Liver (tissue), 9 donors: ENCODE data around the gene ACMSD. TPM values are rescaled to one million over a fixed set of nuclear protein-coding genes. Genes with fewer than 3 reads are reported as not detected.

Experiments used
- DNase-seq: peaks from one replicate; pipeline ENCODE4 v3.0.0-alpha.2; 2017; ENCODE audit warnings: low spot score
- H3K27ac ChIP-seq, 2 donors: one replicate each; pipeline ENCODE4 v1.7.0; 2013; ENCODE audit warnings: inconsistent platforms in 2 of 2, low read length in 2 of 2, control low read depth in 1 of 2, low read depth in 1 of 2, mild to moderate bottlenecking in 1 of 2
- H3K27me3 ChIP-seq, 4 donors: one replicate each; pipeline versions ENCODE4 v1.6.1 to v1.7.0; 2013; ENCODE audit warnings: low read length in 3 of 4, inconsistent platforms in 1 of 4, mild to moderate bottlenecking in 1 of 4, moderate library complexity in 1 of 4; ENCODE audit not compliant: control insufficient read depth in 4 of 4, insufficient read depth in 4 of 4
- H3K36me3 ChIP-seq, 4 donors: one replicate each; pipeline versions ENCODE4 v1.6.1 to v1.7.0; 2013; ENCODE audit warnings: low read length in 3 of 4, mild to moderate bottlenecking in 3 of 4, low read depth in 1 of 4, moderate library complexity in 1 of 4; ENCODE audit not compliant: control insufficient read depth in 4 of 4, insufficient read depth in 3 of 4
- H3K4me1 ChIP-seq, 4 donors: one replicate each; pipeline versions ENCODE4 v1.6.1 to v1.7.0; 2013; ENCODE audit warnings: low read length in 3 of 4, mild to moderate bottlenecking in 3 of 4, moderate library complexity in 1 of 4; ENCODE audit not compliant: control insufficient read depth in 4 of 4, insufficient read depth in 4 of 4
- H3K4me3 ChIP-seq, 3 donors: one replicate each; pipeline versions ENCODE4 v1.6.1 to v1.7.0; 2013; ENCODE audit warnings: low read length in 3 of 3, control low read depth in 1 of 3, low read depth in 1 of 3, mild to moderate bottlenecking in 1 of 3
- H3K9ac ChIP-seq, 2 donors: one replicate each; pipeline ENCODE4 v1.7.0; 2013; ENCODE audit warnings: low read length in 2 of 2, mild to moderate bottlenecking in 2 of 2, moderate library complexity in 2 of 2, control low read depth in 1 of 2, low read depth in 1 of 2
- H3K9me3 ChIP-seq, 4 donors: one replicate each; pipeline versions ENCODE4 v1.6.1 to v1.7.0; 2013; ENCODE audit warnings: low read length in 3 of 4; ENCODE audit not compliant: control insufficient read depth in 4 of 4
- ATF3 ChIP-seq: IDR thresholded peaks from 2 replicates; pipeline ENCODE4 v1.6.1; 2016; ENCODE audit warnings: antibody characterized with exemption
- CTCF ChIP-seq: fragments of 150-350 bp; IDR thresholded peaks from 2 replicates; pipeline ENCODE4 v1.5.1; 2017; ENCODE audit warnings: improper control_type of control experiment, low read depth, low read length; ENCODE audit not compliant: missing input control
- FOXA1 ChIP-seq: IDR thresholded peaks from 2 replicates; pipeline ENCODE4 v1.6.1; 2016; ENCODE audit warnings: antibody characterized with exemption
- FOXA2 ChIP-seq: IDR thresholded peaks from 2 replicates; pipeline ENCODE4 v1.6.1; 2016; ENCODE audit warnings: antibody characterized with exemption
- GABPA ChIP-seq, 2 donors: IDR thresholded peaks in 1 of 2; conservative IDR thresholded peaks in 1 of 2; 2 replicates each; pipeline ENCODE4 v1.6.1; 2016; ENCODE audit warnings: antibody characterized with exemption in 2 of 2, mild to moderate bottlenecking in 1 of 2, moderate library complexity in 1 of 2
- HNF4A ChIP-seq, 2 donors: conservative IDR thresholded peaks; 2 replicates each; pipeline ENCODE4 v1.6.1; 2016; ENCODE audit warnings: antibody characterized with exemption in 2 of 2, mild to moderate bottlenecking in 2 of 2
- HNF4G ChIP-seq: IDR thresholded peaks from 2 replicates; pipeline ENCODE4 v1.6.1; 2016; ENCODE audit warnings: antibody characterized with exemption
- JUND ChIP-seq, 2 donors: IDR thresholded peaks; 2 replicates each; pipeline ENCODE4 v1.6.1; 2016; ENCODE audit warnings: antibody characterized with exemption in 2 of 2
- NR2F2 ChIP-seq: IDR thresholded peaks from 2 replicates; pipeline ENCODE4 v1.6.1; 2016; ENCODE audit warnings: antibody characterized with exemption
- RAD21 ChIP-seq, 2 donors: IDR thresholded peaks; 2 replicates each; pipeline ENCODE4 v1.6.1; 2016; ENCODE audit warnings: antibody characterized with exemption in 2 of 2, mild to moderate bottlenecking in 2 of 2
- REST ChIP-seq: IDR thresholded peaks from 2 replicates; pipeline ENCODE4 v1.6.1; 2016; ENCODE audit warnings: antibody characterized with exemption, mild to moderate bottlenecking
- RXRA ChIP-seq, 2 donors: IDR thresholded peaks; 2 replicates each; pipeline ENCODE4 v1.6.1; 2017 to 2018; ENCODE audit warnings: antibody characterized with exemption in 2 of 2, mild to moderate bottlenecking in 1 of 2
- SP1 ChIP-seq: IDR thresholded peaks from 2 replicates; pipeline ENCODE4 v1.6.1; 2018; ENCODE audit warnings: antibody characterized with exemption, mild to moderate bottlenecking
- TAF1 ChIP-seq: conservative IDR thresholded peaks from 2 replicates; pipeline ENCODE4 v1.6.1; 2016; ENCODE audit warnings: antibody characterized with exemption, mild to moderate bottlenecking
- YY1 ChIP-seq: IDR thresholded peaks from 2 replicates; pipeline ENCODE4 v1.6.1; 2016; ENCODE audit warnings: antibody characterized with exemption, mild to moderate bottlenecking
- ZBTB33 ChIP-seq: IDR thresholded peaks from 2 replicates; pipeline ENCODE4 v1.6.1; 2016; ENCODE audit warnings: antibody characterized with exemption
- WGBS: extraction: QIAGEN DNeasy Blood & Tissue Kit; methylation state at CpG from one replicate; pipeline ENCODE4 v1.1.7; 2013; 5-methylcytosine and 5-hydroxymethylcytosine counted together
- polyA plus RNA-seq, 2 donors: library from polyadenylated mRNA; stranded (reverse) in 1 of 2; unstranded in 1 of 2; fragments of 200-250 nt in 1 of 2; fragments of >200 nt in 1 of 2; fragmentation: Nextera tagmentation in 1 of 2; extraction: Ambion mirVana in 1 of 2; gene quantifications; one replicate each; pipeline versions ENCODE4 v1.2.1 to v1.2.3, GENCODE V29; 2013 to 2015
- total RNA-seq, 2 donors: library from RNA; depleted of rRNA; stranded (reverse); fragments of >200 nt; gene quantifications; one replicate each; pipeline ENCODE4 v1.2.3, GENCODE V29; 2014
- donor health status: healthy.
- donor health status: healthy.
- donor health status: healthy.
- donor health status: healthy.
- donor health status: healthy.

Gene ACMSD
- total and polyA plus RNA-seq, 4 donors, result 11.9 to 91.4 (median 75.8) TPM

GRCh38 chr2:134865067-134865787 is 26.8 kb downstream of the ACMSD start (continued):
- peak; percentile 91 for TF ChIP-seq REST

- no peak overlapping the region for H3K9ac ChIP-seq
- WGBS, result 95% methylated on average over 1 of the region's 1 CpG
- no peaks in the 10 kb centered on the region for H3K9me3 ChIP-seq
- DNase-seq, result no peak
- H3K36me3 ChIP-seq, result peaks cover 4 to 30% (median 16%) of the 10 kb centered on the region in 4 donors
- H3K4me3 ChIP-seq, result no peak overlapping the region
- peaks cover 14 to 56% (median 33%) of the 10 kb centered on the region in 4 donors for H3K4me1 ChIP-seq
- no peak for TF ChIP-seq TAF1
- peak; percentile 67 for TF ChIP-seq FOXA2
- peak overlapping the region in 1 of 2 donors; percentile 40 for H3K27ac ChIP-seq
- no peaks in the 10 kb centered on the region for H3K27me3 ChIP-seq
Observed at GRCh38 chr2:134866498-134867099, 28.2 kb downstream of the ACMSD start.

GRCh38 chr2:134869946-134870736 is 31.7 kb downstream of the ACMSD start:
- Histone ChIP-seq H3K4me1 (peaks cover 8 to 35% (median 21%) of the 10 kb centered on the region in 4 donors), H3K9me3 (no peaks in the 10 kb centered on the region), H3K4me3 (no peak overlapping the region), H3K27me3 (no peaks in the 10 kb centered on the region), H3K36me3 (peaks cover 4 to 46% (median 36%) of the 10 kb centered on the region in 4 donors), H3K27ac (peak overlapping the region; percentile 25 to 54), H3K9ac (no peak overlapping the region)
- no peak for DNase-seq
- WGBS, result 59% methylated on average over 8 of the region's 8 CpGs
- TF ChIP-seq RXRA (IDR thresholded peaks at IDR 0.05) (peak in 1 of 2 donors; percentile 86), RAD21 (IDR thresholded peaks at IDR 0.05) (no peak), YY1 (peak; percentile 98), HNF4G (no peak), TAF1 (no peak), SP1 (peak; percentile 15), ZBTB33 (peak; percentile 50), JUND (IDR thresholded peaks at IDR 0.05) (peak in 1 of 2 donors; percentile 77), FOXA1 (no peak), HNF4A (conservative IDR thresholded peaks at IDR 0.05) (peak; percentile 19 to 77), CTCF (no peak), NR2F2 (no peak), ATF3 (no peak), REST (no peak), GABPA (IDR thresholded peaks at IDR 0.05 in 1 of 2, conservative IDR thresholded peaks at IDR 0.05 in 1 of 2) (peak in 1 of 2 donors; percentile 24)
